ENCODE data around the gene ADAMTSL1.
A peak's percentile ranks its signal among the peaks of the same experiment; 100 is the strongest.

The ADAMTSL1 gene

GRCh38 chr9:18473652-18474279, at the start of gene ADAMTSL1:
ADAMTSL1 (plus strand) TSS chr9:18474153; CDS start chr9:18474233, 80 bp downstream.
- no peak for DNase-seq

GRCh38 chr9:18427691-18428090, 46.3 kb upstream of the ADAMTSL1 start:
- DNase-seq: no peak

- DNase-seq: no peak
Observed at GRCh38 chr9:18428661-18429060, 45.3 kb upstream of the ADAMTSL1 start.

- no peak for DNase-seq
Observed at GRCh38 chr9:18429070-18429469, 44.9 kb upstream of the ADAMTSL1 start.

- DNase-seq: no peak
Observed at GRCh38 chr9:18433620-18434019, 40.3 kb upstream of the ADAMTSL1 start.

GRCh38 chr9:18437315-18438201, 36.4 kb upstream of the ADAMTSL1 start:
- no peak for DNase-seq

GRCh38 chr9:18438300-18438925, 35.5 kb upstream of the ADAMTSL1 start:
- DNase-seq: no peak

- DNase-seq: no peak
Observed at GRCh38 chr9:18438951-18439350, 35.0 kb upstream of the ADAMTSL1 start.

GRCh38 chr9:18441261-18441660, 32.7 kb upstream of the ADAMTSL1 start:
- no peak for DNase-seq

GRCh38 chr9:18442629-18443491, 31.1 kb upstream of the ADAMTSL1 start:
- DNase-seq: peak; percentile 53

- no peak for DNase-seq
Observed at GRCh38 chr9:18447131-18447530, 26.8 kb upstream of the ADAMTSL1 start.

GRCh38 chr9:18447541-18447940, 26.4 kb upstream of the ADAMTSL1 start:
- no peak for DNase-seq

- DNase-seq: no peak
Observed at GRCh38 chr9:18448101-18448500, 25.9 kb upstream of the ADAMTSL1 start.

GRCh38 chr9:18451406-18451805, 22.5 kb upstream of the ADAMTSL1 start:
- no peak for DNase-seq

- DNase-seq: no peak
Observed at GRCh38 chr9:18452276-18452675, 21.7 kb upstream of the ADAMTSL1 start.

GRCh38 chr9:18456624-18457237, 17.2 kb upstream of the ADAMTSL1 start:
- DNase-seq: no peak

- DNase-seq: no peak
Observed at GRCh38 chr9:18457510-18457909, 16.4 kb upstream of the ADAMTSL1 start.

GRCh38 chr9:18459962-18460584, 13.9 kb upstream of the ADAMTSL1 start:
- DNase-seq: no peak

GRCh38 chr9:18461496-18461895, 12.5 kb upstream of the ADAMTSL1 start:
- DNase-seq: no peak

- DNase-seq: no peak
Observed at GRCh38 chr9:18463991-18464390, 10.0 kb upstream of the ADAMTSL1 start.

GRCh38 chr9:18466101-18466500, 7.9 kb upstream of the ADAMTSL1 start:
- DNase-seq: no peak

- DNase-seq: no peak
Observed at GRCh38 chr9:18467696-18468095, 6.3 kb upstream of the ADAMTSL1 start.
